MCF 10A (cell line): ENCODE data around the gene SLC29A3. TPM values are rescaled to one million over a fixed set of nuclear protein-coding genes. Genes with fewer than 3 reads are reported as not detected.

ENCODE experiments used
- BruUV-seq: library from RNA; stranded (reverse); fragments of 400-500 nt; replicated peaks from 2 replicates; lab custom pipeline; 2021; lab: Mats Ljungman, UMichigan
- CTCF ChIA-PET: fragments of 300-600 bp; sonication (Branson Sonifier 250); formaldehyde crosslinking; extraction: SDS; loops from one replicate; lab custom pipeline; 2021; ENCODE audit warnings: antibody characterized with exemption, inconsistent platforms; lab: Yijun Ruan, JAX
- POLR2A ChIA-PET: fragments of 300-600, 350-650 bp; sonication (Branson Sonifier 250); formaldehyde crosslinking; extraction: SDS; loops from one replicate; lab custom pipeline; 2020; ENCODE audit warnings: antibody characterized with exemption, inconsistent platforms; lab: Yijun Ruan, JAX
- DNase-seq: peaks from one replicate; pipeline ENCODE4 v3.0.0-alpha.2; 2018; ENCODE audit not compliant: unreplicated experiment
- H3K27ac Mint-ChIP-seq: one replicate; pipeline ENCODE4 v1.8.0; 2022; ENCODE audit warnings: mild to moderate bottlenecking, low read depth, mixed read lengths; ENCODE audit not compliant: unreplicated experiment
- H3K27me3 Mint-ChIP-seq: one replicate; pipeline ENCODE4 v1.8.0; 2022; ENCODE audit warnings: mixed read lengths; ENCODE audit not compliant: insufficient read depth, unreplicated experiment
- H3K36me3 Mint-ChIP-seq: one replicate; pipeline ENCODE4 v1.8.0; 2022; ENCODE audit warnings: mild to moderate bottlenecking, moderate library complexity, mixed read lengths; ENCODE audit not compliant: insufficient read depth, unreplicated experiment
- H3K4me1 Mint-ChIP-seq: one replicate; pipeline ENCODE4 v1.8.0; 2022; ENCODE audit warnings: mixed read lengths; ENCODE audit not compliant: insufficient read depth, unreplicated experiment
- H3K4me3 Mint-ChIP-seq: one replicate; pipeline ENCODE4 v1.8.0; 2022; ENCODE audit warnings: mild to moderate bottlenecking, moderate library complexity, mixed read lengths; ENCODE audit not compliant: unreplicated experiment
- H3K9me3 Mint-ChIP-seq: one replicate; pipeline ENCODE4 v1.8.0; 2022; ENCODE audit warnings: mixed read lengths; ENCODE audit not compliant: unreplicated experiment
- intact Hi-C: fragments of 100-400 bp; cut with micrococcal nuclease; formaldehyde crosslinking; loops from 2 replicates; pipeline ENCODE4 v1.14.1; 2022
- total RNA-seq: library from RNA; stranded (reverse); gene quantifications from 2 replicates; pipeline ENCODE4 v1.2.3, GENCODE V29; 2022
- TF ChIP-seq, protein P1 (sequence below): fragments of 200-600 bp; IDR thresholded peaks from one replicate; pipeline ENCODE4 v1.8.0; 2022; ENCODE audit warnings: antibody characterized with exemption, mild to moderate bottlenecking; ENCODE audit not compliant: unreplicated experiment

SLC29A3 gene
- total RNA-seq, 1 experiment from 2014 or later, result 3.6 TPM

DNA sequence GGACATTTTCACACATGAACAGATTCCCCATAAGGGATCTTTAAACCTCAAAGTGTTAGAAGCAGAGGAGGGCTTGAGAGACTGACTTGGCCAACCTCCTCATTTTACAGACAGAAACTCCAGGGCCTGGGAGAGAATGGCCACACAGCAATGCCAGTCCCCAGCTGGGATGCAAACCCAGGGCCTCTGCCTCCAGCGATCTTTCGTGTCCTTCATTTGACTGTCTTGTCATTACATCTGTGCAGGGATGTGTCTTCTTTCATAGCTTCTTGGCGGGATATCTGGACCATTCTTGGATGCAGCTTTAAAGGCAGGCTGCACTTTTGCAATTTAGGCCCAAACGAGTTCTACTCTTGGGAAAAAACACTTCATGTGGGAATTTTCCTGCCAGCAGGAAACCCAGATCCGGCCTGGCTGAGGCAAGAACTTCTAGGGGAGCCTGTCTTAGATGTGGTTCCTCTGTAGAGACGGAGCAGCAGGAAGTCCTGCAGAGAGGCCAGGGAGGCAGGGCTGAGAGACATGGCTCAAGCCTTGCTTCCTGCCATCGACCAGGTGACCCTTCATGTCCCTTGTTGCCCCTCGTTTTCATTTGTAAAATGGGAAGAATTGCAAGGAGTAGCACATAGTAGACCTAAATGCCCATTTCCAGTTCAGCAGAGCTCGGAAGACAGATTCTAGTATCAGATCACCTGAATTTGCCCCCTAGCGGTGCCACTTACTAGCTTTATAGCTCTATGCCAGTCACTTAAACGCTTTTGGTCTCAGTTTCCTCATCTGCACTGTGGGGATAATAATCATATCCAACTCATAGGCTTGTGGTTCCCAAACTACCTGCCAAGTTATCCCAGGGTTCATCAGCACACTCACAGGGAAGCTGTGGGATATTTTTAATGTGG is 43.9 kb upstream of the SLC29A3 start:
- no peak overlapping the region for H3K27ac Mint-ChIP-seq
- intact Hi-C loops, result no loop called here
- no TSS peak for BruUV-seq
- ChIA-PET CTCF (interaction anchor here (0.6 to 2.4 kb wide), 6 partner anchors 9 to 371 kb away, joined by 3 to 22 read pairs (median 4); no protein-coding TSS in a partner anchor), POLR2A (interaction anchor here (1.1 to 1.3 kb wide), 2 partner anchors 15 to 63 kb away, joined by 3 to 4 read pairs; partner anchors contain the start of gene UNC5B)
- no peak overlapping the region for H3K4me3 Mint-ChIP-seq
- no peaks in the 10 kb centered on the region for H3K9me3 Mint-ChIP-seq
- peaks cover 5% of the 10 kb centered on the region for H3K36me3 Mint-ChIP-seq
- no peaks in the 10 kb centered on the region for H3K27me3 Mint-ChIP-seq
- DNase-seq, result no peak
- TF ChIP-seq, protein P1, sequence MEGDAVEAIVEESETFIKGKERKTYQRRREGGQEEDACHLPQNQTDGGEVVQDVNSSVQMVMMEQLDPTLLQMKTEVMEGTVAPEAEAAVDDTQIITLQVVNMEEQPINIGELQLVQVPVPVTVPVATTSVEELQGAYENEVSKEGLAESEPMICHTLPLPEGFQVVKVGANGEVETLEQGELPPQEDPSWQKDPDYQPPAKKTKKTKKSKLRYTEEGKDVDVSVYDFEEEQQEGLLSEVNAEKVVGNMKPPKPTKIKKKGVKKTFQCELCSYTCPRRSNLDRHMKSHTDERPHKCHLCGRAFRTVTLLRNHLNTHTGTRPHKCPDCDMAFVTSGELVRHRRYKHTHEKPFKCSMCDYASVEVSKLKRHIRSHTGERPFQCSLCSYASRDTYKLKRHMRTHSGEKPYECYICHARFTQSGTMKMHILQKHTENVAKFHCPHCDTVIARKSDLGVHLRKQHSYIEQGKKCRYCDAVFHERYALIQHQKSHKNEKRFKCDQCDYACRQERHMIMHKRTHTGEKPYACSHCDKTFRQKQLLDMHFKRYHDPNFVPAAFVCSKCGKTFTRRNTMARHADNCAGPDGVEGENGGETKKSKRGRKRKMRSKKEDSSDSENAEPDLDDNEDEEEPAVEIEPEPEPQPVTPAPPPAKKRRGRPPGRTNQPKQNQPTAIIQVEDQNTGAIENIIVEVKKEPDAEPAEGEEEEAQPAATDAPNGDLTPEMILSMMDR, result no peak
- H3K4me1 Mint-ChIP-seq, result peaks cover 12% of the 10 kb centered on the region

DNA sequence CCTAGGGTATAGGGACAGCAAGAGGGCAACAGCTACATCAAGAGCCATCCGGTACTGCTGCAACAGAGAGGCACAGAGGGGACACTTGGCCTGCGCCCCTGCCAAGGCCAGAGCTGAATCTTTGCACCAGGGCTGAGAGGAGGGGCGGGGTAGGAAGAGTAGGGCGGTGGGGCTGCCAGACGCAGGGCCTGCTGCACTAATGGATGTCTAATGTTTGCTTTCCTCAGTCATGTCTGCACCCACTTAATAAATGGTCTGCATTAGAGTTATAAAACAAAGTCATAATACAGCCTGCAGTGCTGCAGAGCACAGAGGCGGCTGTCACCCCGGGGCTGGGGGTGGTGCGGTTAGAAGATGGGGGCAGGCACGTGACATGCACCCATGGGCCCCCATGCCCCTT is 42.2 kb upstream of the SLC29A3 start:
- TF ChIP-seq, protein P1, result no peak

GRCh38 chr10:71277914-71278665 is 41.0 kb upstream of the SLC29A3 start:
- ChIA-PET POLR2A (interaction anchor here (0.5 kb wide), 1 partner anchor 458 kb away, joined by 3 read pairs; no protein-coding TSS in a partner anchor), CTCF (interaction anchor here (0.8 to 1.6 kb wide), 5 partner anchors 7 to 836 kb away, joined by 3 to 4 read pairs (median 3); no protein-coding TSS in a partner anchor)
- no peak overlapping the region for H3K4me3 Mint-ChIP-seq
- no TSS peak for BruUV-seq
- DNase-seq, result no peak
- no peak overlapping the region for H3K27ac Mint-ChIP-seq
- TF ChIP-seq, protein P1, result no peak
- no peaks in the 10 kb centered on the region for H3K9me3 Mint-ChIP-seq
- H3K27me3 Mint-ChIP-seq, result no peaks in the 10 kb centered on the region
- H3K36me3 Mint-ChIP-seq, result peaks cover 28% of the 10 kb centered on the region
- intact Hi-C loops, result no loop called here
- no peaks in the 10 kb centered on the region for H3K4me1 Mint-ChIP-seq

More for the DNA sequence above, 42.2 kb upstream of the SLC29A3 start:
- peaks cover 20% of the 10 kb centered on the region for H3K36me3 Mint-ChIP-seq
- ChIA-PET CTCF (interaction anchor here (0.6 to 2.4 kb wide), 3 partner anchors 8 to 68 kb away, joined by 3 to 22 read pairs (median 4); no protein-coding TSS in a partner anchor), POLR2A (no interaction called here)
- intact Hi-C loops, result no loop called here
- H3K27ac Mint-ChIP-seq, result no peak overlapping the region
- H3K4me3 Mint-ChIP-seq, result no peak overlapping the region
- H3K4me1 Mint-ChIP-seq, result peaks cover 7% of the 10 kb centered on the region
- DNase-seq, result no peak
- no peaks in the 10 kb centered on the region for H3K27me3 Mint-ChIP-seq
- H3K9me3 Mint-ChIP-seq, result no peaks in the 10 kb centered on the region
- no TSS peak for BruUV-seq
